Upper lobe of left lung (tissue), 4 donors: ENCODE data around the gene PRKAG2.

Experiments
- CTCF ChIP-seq, 6 experiments: fragments of 450-650 bp in 4 of 6; fragments of 200-600 bp in 2 of 6; sonication (generic) in 2 of 6; IDR thresholded peaks; one replicate each; pipeline ENCODE4 v1.5.1; 2016 to 2019; ENCODE audit warnings: antibody characterized with exemption in 6 of 6
- POLR2A ChIP-seq, 4 donors: fragments of 450-650 bp; IDR thresholded peaks; one replicate each; pipeline ENCODE4 v1.5.1; 2016 to 2017; ENCODE audit warnings: antibody characterized with exemption in 4 of 4, mild to moderate bottlenecking in 2 of 4
- POLR2AphosphoS5 ChIP-seq, 2 donors: sonication (generic); formaldehyde crosslinking; IDR thresholded peaks; one replicate each; pipeline ENCODE4 v1.5.1; 2017; ENCODE audit warnings: antibody characterized with exemption in 2 of 2

DNA sequence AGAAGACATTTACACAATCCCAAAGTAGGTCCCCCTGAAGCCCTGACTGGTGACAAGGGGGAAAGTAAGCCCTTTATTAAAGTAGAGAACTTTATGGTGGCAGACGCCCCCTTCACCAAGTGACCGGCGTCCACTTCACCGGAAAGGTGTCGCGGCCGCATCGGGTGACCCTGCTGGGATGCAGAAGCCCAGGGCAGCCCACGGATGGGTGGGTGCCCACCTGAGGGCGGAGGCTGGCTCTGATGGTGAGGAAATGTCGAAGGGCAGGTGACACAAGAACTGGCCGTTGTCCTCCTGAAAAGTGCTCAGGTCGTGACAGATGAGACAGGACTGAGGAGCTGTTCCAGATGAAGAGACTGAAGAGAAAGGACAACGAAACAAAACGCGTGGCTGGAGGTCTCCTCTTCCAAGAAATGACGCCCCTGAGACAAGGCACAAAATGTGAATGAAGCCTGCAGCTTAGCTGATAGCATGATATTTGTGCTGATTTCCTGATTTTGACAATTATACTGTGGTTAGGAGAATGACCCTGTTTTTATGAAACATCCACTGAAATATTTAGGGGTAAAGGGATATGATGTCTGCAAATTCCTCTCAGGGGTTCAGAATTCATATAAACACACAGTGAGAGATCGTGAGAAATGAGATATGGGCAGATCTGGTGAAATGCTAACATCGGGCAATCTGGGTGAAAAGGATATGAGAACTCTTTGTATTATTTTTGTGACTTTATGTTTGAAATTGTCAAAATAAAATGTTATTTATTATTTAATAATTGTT lies 123.9 kb downstream of the PRKAG2 start:
- TF ChIP-seq CTCF (IDR thresholded peaks at IDR 0.05) = no peak
- no peak for TF ChIP-seq POLR2A (IDR thresholded peaks at IDR 0.05)
- no peak for TF ChIP-seq POLR2AphosphoS5 (IDR thresholded peaks at IDR 0.05)
